SK-N-SH (cell line): ENCODE results near the gene DCDC1.

Source experiments
- EP300 ChIP-seq, 2 experiments: IDR thresholded peaks; 2 replicates each; pipeline versions ENCODE4 v1.4.0 to v1.6.1; 2012; ENCODE audit warnings: borderline replicate concordance in 1 of 2, low read depth in 1 of 2, low read length in 1 of 2
- MXI1 ChIP-seq: IDR thresholded peaks from 2 replicates; pipeline ENCODE4 v1.6.1; 2012; ENCODE audit warnings: mild to moderate bottlenecking, low read depth, low read length, improper control_type of control experiment
- POLR2AphosphoS5 ChIP-seq: IDR thresholded peaks from 2 replicates; pipeline ENCODE4 v1.6.1; 2012; ENCODE audit warnings: low read depth, low read length
- SIN3A ChIP-seq: IDR thresholded peaks from 2 replicates; pipeline ENCODE4 v1.6.1; 2012; ENCODE audit warnings: low read depth, mild to moderate bottlenecking, low read length, moderate library complexity, borderline replicate concordance
- USF1 ChIP-seq: IDR thresholded peaks from 2 replicates; pipeline ENCODE4 v1.4.0; 2012; ENCODE audit warnings: low read depth, borderline replicate concordance
- USF2 ChIP-seq: fragments of 150-350 bp; IDR thresholded peaks from 2 replicates; pipeline ENCODE4 v1.6.1; 2017; ENCODE audit warnings: antibody characterized with exemption, low read length, low read depth, borderline replicate concordance
- TF ChIP-seq, protein P1 (sequence below): fragments of 200-600 bp; sonication (generic); IDR thresholded peaks from 2 replicates; pipeline ENCODE4 v1.6.1; 2017; ENCODE audit warnings: antibody characterized with exemption, mild to moderate bottlenecking, moderate library complexity

DNA sequence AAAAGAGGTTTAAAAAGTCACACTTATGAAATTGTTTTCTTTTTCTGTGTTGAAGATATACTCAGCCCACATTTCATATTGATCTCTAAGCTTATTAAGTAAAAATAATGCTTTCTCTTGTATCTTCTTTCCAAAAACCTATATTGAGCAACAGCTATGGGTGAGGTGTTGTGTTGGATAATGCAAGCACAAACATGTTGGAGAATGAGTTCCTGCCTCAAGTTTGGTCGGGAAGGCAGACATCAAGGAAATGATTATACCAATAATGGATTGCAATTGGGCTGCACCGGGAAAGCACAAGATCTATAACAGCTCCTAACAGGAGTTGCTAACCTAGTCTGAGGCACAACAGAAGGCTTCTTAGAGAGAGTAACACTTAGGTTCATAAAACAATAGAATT, 474.5 kb downstream of the DCDC1 start:
- no peak for TF ChIP-seq USF2
- TF ChIP-seq SIN3A = no peak
- TF ChIP-seq, protein P1, sequence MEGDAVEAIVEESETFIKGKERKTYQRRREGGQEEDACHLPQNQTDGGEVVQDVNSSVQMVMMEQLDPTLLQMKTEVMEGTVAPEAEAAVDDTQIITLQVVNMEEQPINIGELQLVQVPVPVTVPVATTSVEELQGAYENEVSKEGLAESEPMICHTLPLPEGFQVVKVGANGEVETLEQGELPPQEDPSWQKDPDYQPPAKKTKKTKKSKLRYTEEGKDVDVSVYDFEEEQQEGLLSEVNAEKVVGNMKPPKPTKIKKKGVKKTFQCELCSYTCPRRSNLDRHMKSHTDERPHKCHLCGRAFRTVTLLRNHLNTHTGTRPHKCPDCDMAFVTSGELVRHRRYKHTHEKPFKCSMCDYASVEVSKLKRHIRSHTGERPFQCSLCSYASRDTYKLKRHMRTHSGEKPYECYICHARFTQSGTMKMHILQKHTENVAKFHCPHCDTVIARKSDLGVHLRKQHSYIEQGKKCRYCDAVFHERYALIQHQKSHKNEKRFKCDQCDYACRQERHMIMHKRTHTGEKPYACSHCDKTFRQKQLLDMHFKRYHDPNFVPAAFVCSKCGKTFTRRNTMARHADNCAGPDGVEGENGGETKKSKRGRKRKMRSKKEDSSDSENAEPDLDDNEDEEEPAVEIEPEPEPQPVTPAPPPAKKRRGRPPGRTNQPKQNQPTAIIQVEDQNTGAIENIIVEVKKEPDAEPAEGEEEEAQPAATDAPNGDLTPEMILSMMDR = no peak
- no peak for TF ChIP-seq POLR2AphosphoS5
- TF ChIP-seq USF1 = no peak
- TF ChIP-seq EP300 (IDR thresholded peaks at IDR 0.05; ENCODE audit: borderline replicate concordance in 1 of 2, low read depth in 1 of 2, low read length in 1 of 2) = no peak
- no peak for TF ChIP-seq MXI1
